Peyer's patch (tissue), 4 donors: ENCODE data around the gene BCAS1. TPM values are rescaled to one million over a fixed set of nuclear protein-coding genes. Genes with fewer than 3 reads are reported as not detected.

Source experiments
- DNase-seq, 3 donors: peaks; one replicate each; pipeline ENCODE4 v3.0.0-alpha.2; 2017 to 2019
- H3K27ac ChIP-seq, 4 donors: fragments of 200-600 bp; sonication (generic); one replicate each; pipeline ENCODE4 v1.5.1; 2016 to 2019
- H3K27me3 ChIP-seq, 2 donors: fragments of 200-600 bp; sonication (generic); one replicate each; pipeline ENCODE4 v1.5.1; 2019
- H3K36me3 ChIP-seq, 3 donors: fragments of 200-600 bp; sonication (generic); one replicate each; pipeline ENCODE4 v1.5.1; 2016 to 2019
- H3K4me1 ChIP-seq, 4 donors: fragments of 200-600 bp; sonication (generic); one replicate each; pipeline ENCODE4 v1.5.1; 2016 to 2019
- H3K4me3 ChIP-seq, 4 donors: fragments of 200-600 bp; sonication (generic); 1 replicate in 3 of 4; 2 replicates in 1 of 4; pipeline ENCODE4 v1.5.1; 2016 to 2019; ENCODE audit warnings: mild to moderate bottlenecking in 1 of 4
- H3K9me3 ChIP-seq, 4 donors: fragments of 200-600 bp; sonication (generic); one replicate each; pipeline ENCODE4 v1.5.1; 2016 to 2019; ENCODE audit warnings: mild to moderate bottlenecking in 1 of 4
- CTCF ChIP-seq, 6 experiments: fragments of 450-650 bp in 4 of 6; fragments of 200-600 bp in 2 of 6; sonication (generic) in 1 of 6; IDR thresholded peaks; one replicate each; pipeline ENCODE4 v1.5.1; 2017 to 2019; ENCODE audit warnings: antibody characterized with exemption in 6 of 6, mild to moderate bottlenecking in 3 of 6, moderate library complexity in 1 of 6
- POLR2A ChIP-seq, 2 donors: fragments of 450-650 bp; IDR thresholded peaks; one replicate each; pipeline ENCODE4 v1.5.1; 2017; ENCODE audit warnings: antibody characterized with exemption in 2 of 2, mild to moderate bottlenecking in 2 of 2, moderate library complexity in 2 of 2
- total RNA-seq, 4 donors: library from RNA; depleted of rRNA; stranded (reverse); fragments of >200 nt; gene quantifications; one replicate each; pipeline ENCODE4 v1.1.0, GENCODE V29; 2016

The BCAS1 gene
- total RNA-seq, 4 donors from 2014 or later = 21.5 to 58.1 (median 43.2) TPM

DNA sequence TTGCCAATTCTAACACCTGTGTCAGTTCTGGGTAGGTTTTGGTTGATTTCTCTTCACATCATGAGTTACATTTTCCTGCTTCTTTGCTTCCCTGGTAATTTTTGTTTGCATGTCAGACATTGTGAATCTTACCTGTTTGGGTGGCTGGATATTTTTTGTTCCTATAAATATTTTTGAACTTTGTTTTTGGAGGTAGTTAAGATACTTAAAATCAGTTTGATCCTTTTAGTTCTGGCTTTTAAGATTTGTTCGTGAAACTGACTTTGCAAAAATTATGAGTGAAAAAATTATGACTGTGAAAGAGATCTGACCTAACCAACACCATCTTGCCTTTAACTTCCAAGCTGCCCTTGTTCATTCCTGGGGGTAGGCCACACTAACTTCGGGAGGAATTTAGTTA is 69.5 kb downstream of the BCAS1 start:
- H3K36me3 ChIP-seq = no peaks in the 10 kb centered on the region

DNA sequence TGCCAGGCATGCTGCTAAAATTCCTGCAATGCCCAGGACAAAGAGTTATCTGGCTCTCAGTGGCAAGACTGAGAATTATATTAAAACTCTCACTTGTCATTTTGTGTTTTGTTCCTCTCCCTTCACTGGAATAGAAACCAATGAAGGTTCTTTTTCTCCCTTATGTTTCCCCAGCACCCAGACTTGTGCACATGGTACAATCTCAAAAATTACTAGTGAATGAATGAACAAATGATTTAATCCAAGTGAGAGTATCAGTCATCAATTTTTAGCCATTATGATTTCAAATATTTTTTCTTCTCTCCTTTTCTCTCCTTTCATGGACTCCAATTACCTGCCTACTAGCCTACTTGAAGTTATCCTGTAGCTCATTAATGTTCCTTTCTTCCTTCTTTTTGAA is 70.1 kb downstream of the BCAS1 start:
- Histone ChIP-seq H3K4me3 (no peak overlapping the region), H3K36me3 (no peaks in the 10 kb centered on the region), H3K27ac (no peak overlapping the region), H3K4me1 (no peaks in the 10 kb centered on the region), H3K27me3 (no peaks in the 10 kb centered on the region), H3K9me3 (peaks cover 0 to 12% (median 0%) of the 10 kb centered on the region in 4 donors)
- no peak for DNase-seq
- TF ChIP-seq POLR2A (IDR thresholded peaks at IDR 0.05) (no peak), CTCF (IDR thresholded peaks at IDR 0.05) (no peak)

More for the DNA sequence above, 69.5 kb downstream of the BCAS1 start:
- Histone ChIP-seq H3K27me3 (no peaks in the 10 kb centered on the region), H3K4me3 (no peak overlapping the region), H3K9me3 (peaks cover 0 to 12% (median 0%) of the 10 kb centered on the region in 4 donors), H3K4me1 (no peaks in the 10 kb centered on the region), H3K27ac (no peak overlapping the region)
- TF ChIP-seq CTCF (IDR thresholded peaks at IDR 0.05) (no peak), POLR2A (IDR thresholded peaks at IDR 0.05) (no peak)
- no peak for DNase-seq

DNA sequence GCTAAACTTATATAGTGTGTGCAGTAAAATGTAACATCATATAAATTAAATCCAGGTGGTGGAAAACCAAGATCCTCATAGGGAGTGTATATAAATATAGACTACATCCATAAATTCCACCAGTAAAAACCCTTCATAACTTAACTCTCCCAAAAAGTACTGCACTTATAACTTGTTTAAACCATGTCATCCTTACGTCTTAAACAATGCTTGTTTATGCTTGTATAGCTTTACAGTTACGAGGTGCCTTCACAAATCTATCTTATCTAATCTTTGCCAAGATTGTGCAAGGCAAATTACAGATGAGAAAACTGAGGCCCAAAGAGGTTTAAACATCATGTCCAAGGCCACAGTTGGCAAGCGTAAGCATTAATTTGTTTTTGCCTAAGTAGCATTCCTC is 71.3 kb downstream of the BCAS1 start:
- Histone ChIP-seq H3K27me3 (no peaks in the 10 kb centered on the region), H3K4me1 (no peaks in the 10 kb centered on the region), H3K36me3 (no peaks in the 10 kb centered on the region), H3K27ac (no peak overlapping the region), H3K4me3 (no peak overlapping the region), H3K9me3 (peaks cover 0 to 12% (median 0%) of the 10 kb centered on the region in 4 donors)
- no peak for DNase-seq
- no peak for TF ChIP-seq CTCF (IDR thresholded peaks at IDR 0.05)
- no peak for TF ChIP-seq POLR2A (IDR thresholded peaks at IDR 0.05)

- no peaks in the 10 kb centered on the region for H3K27me3 ChIP-seq
- no peak overlapping the region for H3K27ac ChIP-seq
- no peaks in the 10 kb centered on the region for H3K4me1 ChIP-seq
- DNase-seq = no peak
- H3K36me3 ChIP-seq = no peaks in the 10 kb centered on the region
- TF ChIP-seq CTCF (IDR thresholded peaks at IDR 0.05) = no peak
- TF ChIP-seq POLR2A (IDR thresholded peaks at IDR 0.05) = no peak
- peaks cover 0 to 8% (median 0%) of the 10 kb centered on the region in 4 donors for H3K9me3 ChIP-seq
- no peak overlapping the region for H3K4me3 ChIP-seq
Observed at GRCh38 chr20:53996584-53997486, 73.6 kb downstream of the BCAS1 start.

- H3K4me1 ChIP-seq = no peaks in the 10 kb centered on the region
- no peaks in the 10 kb centered on the region for H3K36me3 ChIP-seq
- no peaks in the 10 kb centered on the region for H3K9me3 ChIP-seq
- TF ChIP-seq POLR2A (IDR thresholded peaks at IDR 0.05) (no peak), CTCF (IDR thresholded peaks at IDR 0.05) (no peak)
- DNase-seq = no peak
- H3K4me3 ChIP-seq = no peak overlapping the region
- H3K27me3 ChIP-seq = no peaks in the 10 kb centered on the region
- H3K27ac ChIP-seq = no peak overlapping the region
Observed at GRCh38 chr20:53995949-53996348, 74.4 kb downstream of the BCAS1 start.
